Lung (tissue), 12 donors: Measurements from ENCODE around the gene NUBPL. TPM values are rescaled to one million over a fixed set of nuclear protein-coding genes. Genes with fewer than 3 reads are reported as not detected.
A peak's percentile ranks its signal among the peaks of the same experiment; 100 is the strongest.

ENCODE experiments used
- ATAC-seq: fragments of 200-7000 bp; cut with Tn5 transposase; one replicate; pipeline ENCODE4 v1.9.1; 2020; ENCODE audit warnings: moderate number of reproducible peaks; ENCODE audit not compliant: insufficient read depth, low FRiP score
- DNase-seq, 3 donors: peaks; one replicate each; pipeline ENCODE4 v3.0.0-alpha.2; 2013 to 2017
- H3K27ac ChIP-seq, 2 donors: one replicate each; pipeline ENCODE4 v1.5.1; 2013; ENCODE audit warnings: mild to moderate bottlenecking in 2 of 2, moderate library complexity in 2 of 2, control low read depth in 1 of 2, inconsistent platforms in 1 of 2, low read depth in 1 of 2, low read length in 1 of 2
- H3K27me3 ChIP-seq, 3 donors: one replicate each; pipeline ENCODE4 v1.5.1; 2013; ENCODE audit warnings: low read length in 2 of 3; ENCODE audit not compliant: control insufficient read depth in 3 of 3, insufficient read depth in 3 of 3
- H3K36me3 ChIP-seq, 4 donors: one replicate each; pipeline ENCODE4 v1.5.1; 2013; ENCODE audit warnings: low read length in 4 of 4, mild to moderate bottlenecking in 1 of 4, moderate library complexity in 1 of 4; ENCODE audit not compliant: control insufficient read depth in 4 of 4, insufficient read depth in 4 of 4
- H3K4me1 ChIP-seq, 5 donors: one replicate each; pipeline ENCODE4 v1.5.1; 2013; ENCODE audit warnings: low read length in 5 of 5, mild to moderate bottlenecking in 2 of 5, moderate library complexity in 1 of 5; ENCODE audit not compliant: control insufficient read depth in 5 of 5, insufficient read depth in 5 of 5
- H3K4me3 ChIP-seq: one replicate; pipeline ENCODE4 v1.5.1; 2013; ENCODE audit warnings: mild to moderate bottlenecking, control low read depth, moderate library complexity
- H3K9ac ChIP-seq, 2 donors: one replicate each; pipeline ENCODE4 v1.5.1; 2013; ENCODE audit warnings: low read length in 2 of 2, control low read depth in 1 of 2; ENCODE audit not compliant: insufficient read depth in 1 of 2
- H3K9me3 ChIP-seq, 4 donors: one replicate each; pipeline ENCODE4 v1.5.1; 2013; ENCODE audit warnings: low read length in 3 of 4, mild to moderate bottlenecking in 1 of 4, moderate library complexity in 1 of 4; ENCODE audit not compliant: control insufficient read depth in 4 of 4, insufficient read depth in 3 of 4
- CTCF ChIP-seq: IDR thresholded peaks from 2 replicates; pipeline ENCODE4 v1.5.1; 2012; ENCODE audit warnings: mild to moderate bottlenecking; ENCODE audit errors: control extremely low read depth, extremely low read depth
- WGBS, 2 donors: extraction: QIAGEN DNeasy Blood & Tissue Kit; methylation state at CpG; one replicate each; pipeline ENCODE4 v1.1.7; 2013; 5-methylcytosine and 5-hydroxymethylcytosine counted together
- polyA plus RNA-seq, 2 donors: library from polyadenylated mRNA; stranded (reverse); fragments of 200-250 nt; gene quantifications; one replicate each; pipeline ENCODE4 v1.2.1, GENCODE V29; 2013
- total RNA-seq, 2 donors: library from RNA; depleted of rRNA in 1 of 2; stranded (reverse); fragments of >200 nt in 1 of 2; gene quantifications; one replicate each; pipeline ENCODE4 v1.2.1, GENCODE V29; 2014 to 2021
- donor health status: control.
- donor health status: control.
- donor health status: Bipolar disorder and iron deficiency.
- donor health status: healthy.
- donor health status: DM: yes; HTN: yes; CAD: no.

The NUBPL gene
- total and polyA plus RNA-seq, 4 donors: 3.0 to 20.9 (median 9.5) TPM

- no peaks in the 10 kb centered on the region for H3K4me1 ChIP-seq
- H3K36me3 ChIP-seq: no peaks in the 10 kb centered on the region
- H3K9ac ChIP-seq: no peak overlapping the region
- H3K27ac ChIP-seq: no peak overlapping the region
- H3K4me3 ChIP-seq: no peak overlapping the region
- 46 to 49% methylated on average over 3 of the region's 3 CpGs for WGBS, 2 donors
- no peak for TF ChIP-seq CTCF
- DNase-seq (peak in 1 of 3 donors; percentile 5), ATAC-seq (no peak)
- H3K27me3 ChIP-seq: no peaks in the 10 kb centered on the region
- H3K9me3 ChIP-seq: no peaks in the 10 kb centered on the region
Observed at GRCh38 chr14:31545328-31545727, 15.9 kb upstream of the NUBPL start.

- TF ChIP-seq CTCF: no peak
- Histone ChIP-seq H3K27ac (no peak overlapping the region), H3K9ac (no peak overlapping the region), H3K27me3 (peaks cover 0 to 6% (median 3%) of the 10 kb centered on the region in 3 donors), H3K9me3 (no peaks in the 10 kb centered on the region), H3K4me3 (no peak overlapping the region), H3K36me3 (no peaks in the 10 kb centered on the region), H3K4me1 (no peaks in the 10 kb centered on the region)
- WGBS, 2 donors: 82 to 90% methylated on average over 2 of the region's 2 CpGs
- no peak for ATAC-seq
- DNase-seq: no peak
Observed at GRCh38 chr14:31549817-31550216, 11.4 kb upstream of the NUBPL start.

GRCh38 chr14:31550589-31550988 is 10.6 kb upstream of the NUBPL start:
- H3K27ac ChIP-seq: no peak overlapping the region
- DNase-seq (no peak), ATAC-seq (no peak)
- H3K4me3 ChIP-seq: no peak overlapping the region
- no peaks in the 10 kb centered on the region for H3K4me1 ChIP-seq
- no peaks in the 10 kb centered on the region for H3K9me3 ChIP-seq
- H3K9ac ChIP-seq: no peak overlapping the region
- 87% methylated on average over 2 of the region's 2 CpGs for WGBS, 2 donors
- no peak for TF ChIP-seq CTCF
- no peaks in the 10 kb centered on the region for H3K36me3 ChIP-seq
- H3K27me3 ChIP-seq: peaks cover 0 to 6% (median 3%) of the 10 kb centered on the region in 3 donors

GRCh38 chr14:31556191-31556590 is 5.0 kb upstream of the NUBPL start:
- no peaks in the 10 kb centered on the region for H3K36me3 ChIP-seq
- DNase-seq (no peak), ATAC-seq (no peak)
- no peak overlapping the region for H3K4me3 ChIP-seq
- TF ChIP-seq CTCF: no peak
- H3K27ac ChIP-seq: no peak overlapping the region
- no peak overlapping the region for H3K9ac ChIP-seq
- H3K9me3 ChIP-seq: no peaks in the 10 kb centered on the region
- WGBS, 2 donors: 74 to 81% methylated on average over 2 of the region's 2 CpGs
- peaks cover 0 to 8% (median 3%) of the 10 kb centered on the region in 3 donors for H3K27me3 ChIP-seq
- H3K4me1 ChIP-seq: no peaks in the 10 kb centered on the region
